Spinal cord (tissue), 10 donors: ENCODE results near the gene SMIM20. TPM values are rescaled to one million over a fixed set of nuclear protein-coding genes. Genes with fewer than 3 reads are reported as not detected.
A peak's percentile ranks its signal among the peaks of the same experiment; 100 is the strongest.

Source experiments
- DNase-seq, 6 donors: peaks; one replicate each; pipeline versions ENCODE4 v3.0.0 to v3.0.0-alpha.2; 2013 to 2015; ENCODE audit warnings: low spot score in 6 of 6, low read depth in 4 of 6
- H3K27ac ChIP-seq: one replicate; pipeline ENCODE4 v1.5.1; 2013; ENCODE audit warnings: low read depth, low read length, control low read depth
- H3K27me3 ChIP-seq: one replicate; pipeline ENCODE4 v1.6.1; 2013; ENCODE audit warnings: low read length; ENCODE audit not compliant: control insufficient read depth, insufficient read depth
- H3K36me3 ChIP-seq: one replicate; pipeline ENCODE4 v1.6.1; 2013; ENCODE audit warnings: low read length; ENCODE audit not compliant: control insufficient read depth, insufficient read depth
- H3K4me1 ChIP-seq: one replicate; pipeline ENCODE4 v1.6.1; 2013; ENCODE audit warnings: low read length; ENCODE audit not compliant: control insufficient read depth, insufficient read depth
- H3K4me3 ChIP-seq: one replicate; pipeline ENCODE4 v1.5.1; 2013; ENCODE audit warnings: low read depth, low read length, control low read depth
- H3K9me3 ChIP-seq: one replicate; pipeline ENCODE4 v1.6.1; 2013; ENCODE audit warnings: low read length; ENCODE audit not compliant: control insufficient read depth, insufficient read depth
- WGBS: methylation state at CpG from one replicate; pipeline ENCODE4 v1.1.5; 2013; ENCODE audit warnings: missing lambda C conversion rate; ENCODE audit not compliant: insufficient coverage; 5-methylcytosine and 5-hydroxymethylcytosine counted together
- polyA plus RNA-seq, 2 donors: library from polyadenylated mRNA; unstranded; fragments of 120-200 nt; gene quantifications; one replicate each; pipeline ENCODE4 v1.2.1, GENCODE V29; 2013; ENCODE audit not compliant: insufficient read length in 2 of 2
- total RNA-seq, 2 donors: library from RNA; depleted of rRNA in 1 of 2; stranded (reverse); fragments of 120-200 nt in 1 of 2; fragments of >200 nt in 1 of 2; gene quantifications; one replicate each; pipeline versions ENCODE4 v1.2.3 to v1.2.4, GENCODE V29; 2013 to 2014
- donor health status: healthy.

Gene SMIM20
- total and polyA plus RNA-seq, 4 donors, result 29.1 to 46.4 (median 37.6) TPM

DNA sequence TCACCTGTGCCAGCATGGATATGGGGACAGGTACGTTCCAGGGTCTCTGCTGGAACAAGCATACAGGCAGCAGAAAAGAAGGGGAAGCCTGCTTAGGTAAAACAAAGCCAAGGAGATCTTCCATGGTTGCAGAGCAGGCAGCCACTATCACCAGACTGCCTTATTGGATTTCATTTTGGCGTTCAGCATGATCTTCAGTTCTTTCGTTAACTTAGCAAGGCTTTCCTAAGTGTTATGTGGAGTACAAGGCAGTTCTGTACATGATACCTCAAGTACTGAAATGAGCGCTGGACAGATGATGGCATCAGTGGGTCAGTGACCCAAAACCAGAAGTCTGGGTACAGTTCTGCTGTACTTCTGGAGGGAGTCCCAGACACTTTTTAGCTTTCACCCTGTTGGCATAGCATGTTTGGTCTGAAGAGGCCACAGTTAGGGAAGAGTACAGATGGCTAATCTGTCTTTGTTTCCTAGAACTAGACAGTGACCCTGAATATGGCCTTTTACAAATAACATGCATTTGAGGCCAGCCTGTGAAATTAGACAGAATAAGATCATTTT, 8.9 kb downstream of the SMIM20 start:
- no peaks in the 10 kb centered on the region for H3K36me3 ChIP-seq
- H3K27ac ChIP-seq, result no peak overlapping the region
- 99% methylated on average over 4 of the region's 4 CpGs for WGBS
- no peaks in the 10 kb centered on the region for H3K9me3 ChIP-seq
- H3K4me1 ChIP-seq, result peaks cover 5% of the 10 kb centered on the region
- no peak for DNase-seq
- H3K4me3 ChIP-seq, result no peak overlapping the region
- no peaks in the 10 kb centered on the region for H3K27me3 ChIP-seq

DNA sequence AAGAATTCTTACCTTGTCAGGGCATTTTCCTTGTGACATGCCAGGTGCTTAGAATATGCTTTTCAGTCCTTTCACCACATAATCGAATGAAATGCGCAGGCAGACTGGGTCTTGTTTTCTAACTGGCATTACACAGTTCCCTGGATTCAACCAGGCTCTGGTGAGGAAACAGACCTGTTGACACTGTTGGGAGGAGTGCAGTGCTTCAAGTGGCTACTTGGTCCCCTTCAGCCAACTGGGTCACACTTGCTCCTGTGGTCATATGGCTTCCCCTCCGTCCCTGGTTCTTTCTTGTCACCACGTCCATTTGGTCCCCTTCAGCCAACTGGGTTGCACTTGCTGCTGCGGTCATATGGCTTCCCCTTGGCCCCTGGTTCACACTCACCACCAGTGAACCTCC, 9.7 kb downstream of the SMIM20 start:
- WGBS, result 97% methylated on average over 4 of the region's 5 CpGs
- H3K4me1 ChIP-seq, result peaks cover 6% of the 10 kb centered on the region

DNA sequence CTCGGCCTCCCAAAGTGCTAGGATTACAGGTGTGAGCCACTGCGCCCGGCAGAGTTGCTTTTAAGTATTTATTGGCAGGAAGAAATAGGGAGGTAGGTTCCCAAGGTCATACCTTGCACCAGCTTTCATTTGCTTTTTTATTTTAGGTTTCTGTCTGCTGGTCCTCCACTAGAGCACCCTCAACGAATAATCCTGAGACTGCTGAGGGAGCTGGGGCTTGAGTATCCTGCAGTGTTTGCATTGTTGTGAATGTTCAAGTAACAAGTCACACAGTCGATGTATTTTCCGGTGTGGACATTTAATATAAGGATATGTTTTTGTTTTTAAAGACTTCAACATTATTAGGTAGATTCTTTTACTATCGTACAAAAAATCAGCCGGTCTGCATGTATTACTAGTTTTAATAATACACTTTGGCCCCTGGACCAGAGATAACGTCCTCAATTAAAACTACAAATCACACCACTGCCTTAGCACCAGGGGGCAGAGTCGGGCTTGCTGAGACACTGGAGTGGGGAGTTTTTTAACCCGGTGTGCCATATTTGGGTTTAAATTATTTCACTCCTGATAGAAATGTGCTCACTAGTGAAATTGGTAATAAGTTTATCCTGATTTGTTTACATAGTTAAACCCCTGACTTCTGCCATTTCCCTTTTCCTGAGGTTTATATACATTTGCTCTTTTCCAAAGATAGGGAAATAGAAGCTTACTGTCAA, 11.6 kb downstream of the SMIM20 start:
- DNase-seq, result peak in 2 of 6 donors; percentile 77 to 78
- Histone ChIP-seq H3K27ac (peak overlapping the region; percentile 34), H3K36me3 (no peaks in the 10 kb centered on the region), H3K4me1 (peaks cover 7% of the 10 kb centered on the region), H3K9me3 (no peaks in the 10 kb centered on the region), H3K27me3 (no peaks in the 10 kb centered on the region), H3K4me3 (no peak overlapping the region)
- WGBS, result no CpG with 5 or more reads among the region's 11 CpGs

More for the DNA sequence above, 9.7 kb downstream of the SMIM20 start:
- no peak for DNase-seq
- H3K27ac ChIP-seq, result no peak overlapping the region
- no peak overlapping the region for H3K4me3 ChIP-seq
- no peaks in the 10 kb centered on the region for H3K36me3 ChIP-seq
- no peaks in the 10 kb centered on the region for H3K9me3 ChIP-seq
- no peaks in the 10 kb centered on the region for H3K27me3 ChIP-seq

DNA sequence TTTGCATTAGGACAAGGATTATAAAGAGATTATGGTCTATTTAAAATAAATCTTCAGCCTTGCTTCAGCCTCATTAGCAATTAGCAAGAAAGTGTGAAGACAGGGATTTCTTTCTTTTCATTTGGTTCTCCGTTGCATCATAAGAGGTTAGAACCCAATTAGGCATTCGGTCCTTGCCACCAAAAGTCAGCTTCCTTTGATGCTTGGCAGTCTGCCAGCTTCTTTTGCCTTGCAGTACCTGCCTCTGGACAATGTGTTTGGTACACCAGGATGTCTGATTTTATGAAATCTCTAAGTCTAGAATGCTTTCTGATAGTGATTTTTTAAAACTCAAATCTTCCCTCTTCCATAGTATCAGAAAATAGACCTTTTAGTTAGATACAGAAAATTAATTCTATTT, 12.4 kb downstream of the SMIM20 start:
- Histone ChIP-seq H3K27ac (peak overlapping the region; percentile 34), H3K27me3 (no peaks in the 10 kb centered on the region), H3K9me3 (no peaks in the 10 kb centered on the region), H3K4me1 (peaks cover 7% of the 10 kb centered on the region), H3K36me3 (no peaks in the 10 kb centered on the region), H3K4me3 (no peak overlapping the region)
- peak in 2 of 6 donors; percentile 80 to 83 for DNase-seq
- 10% methylated on average over 2 of the region's 2 CpGs for WGBS

DNA sequence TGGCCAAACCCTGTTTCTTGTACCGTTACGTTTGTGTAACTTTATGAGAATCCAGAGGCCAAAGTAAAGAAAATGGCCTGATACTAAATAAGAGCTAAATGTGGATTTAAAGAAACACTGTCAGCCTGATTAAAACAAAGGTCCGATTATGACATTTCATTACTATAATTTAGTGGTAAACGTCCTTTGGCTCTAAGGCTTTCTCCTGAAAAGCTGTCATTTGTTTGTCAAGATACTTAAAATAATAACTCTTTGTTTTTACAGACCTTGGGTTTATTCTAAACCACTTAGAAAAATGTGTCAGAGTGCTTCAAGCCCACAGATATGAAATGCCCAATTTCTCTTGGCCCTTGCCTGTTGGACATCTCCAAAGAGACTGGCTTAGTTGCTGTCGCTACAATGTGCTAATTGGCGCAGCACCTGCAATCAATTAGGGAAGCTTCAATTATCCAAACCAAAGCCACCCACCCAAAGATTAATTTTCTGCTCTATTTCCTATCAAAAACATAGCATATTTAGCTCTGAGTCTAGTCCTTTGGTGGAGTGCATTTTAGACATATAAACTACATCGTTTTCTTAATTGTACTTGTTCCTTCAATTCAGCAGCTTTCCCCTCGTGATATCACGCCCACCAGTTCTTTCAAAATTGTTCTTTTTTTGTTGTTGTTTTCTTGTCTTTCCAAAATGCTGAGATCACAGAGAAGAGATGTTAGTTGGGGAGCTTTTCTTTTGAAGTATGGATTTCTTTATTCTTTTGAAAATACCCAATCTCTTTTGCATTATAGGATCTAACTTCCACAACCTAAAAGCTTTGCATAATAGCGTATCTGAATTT, 13.6 kb downstream of the SMIM20 start:
- H3K9me3 ChIP-seq, result no peaks in the 10 kb centered on the region
- no peaks in the 10 kb centered on the region for H3K27me3 ChIP-seq
- H3K36me3 ChIP-seq, result no peaks in the 10 kb centered on the region
- H3K4me1 ChIP-seq, result peaks cover 7% of the 10 kb centered on the region
- no peak overlapping the region for H3K4me3 ChIP-seq
- DNase-seq, result peak in 2 of 6 donors; percentile 18 to 74
- WGBS, result no CpG with 5 or more reads among the region's 10 CpGs
- H3K27ac ChIP-seq, result peak overlapping the region; percentile 29

DNA sequence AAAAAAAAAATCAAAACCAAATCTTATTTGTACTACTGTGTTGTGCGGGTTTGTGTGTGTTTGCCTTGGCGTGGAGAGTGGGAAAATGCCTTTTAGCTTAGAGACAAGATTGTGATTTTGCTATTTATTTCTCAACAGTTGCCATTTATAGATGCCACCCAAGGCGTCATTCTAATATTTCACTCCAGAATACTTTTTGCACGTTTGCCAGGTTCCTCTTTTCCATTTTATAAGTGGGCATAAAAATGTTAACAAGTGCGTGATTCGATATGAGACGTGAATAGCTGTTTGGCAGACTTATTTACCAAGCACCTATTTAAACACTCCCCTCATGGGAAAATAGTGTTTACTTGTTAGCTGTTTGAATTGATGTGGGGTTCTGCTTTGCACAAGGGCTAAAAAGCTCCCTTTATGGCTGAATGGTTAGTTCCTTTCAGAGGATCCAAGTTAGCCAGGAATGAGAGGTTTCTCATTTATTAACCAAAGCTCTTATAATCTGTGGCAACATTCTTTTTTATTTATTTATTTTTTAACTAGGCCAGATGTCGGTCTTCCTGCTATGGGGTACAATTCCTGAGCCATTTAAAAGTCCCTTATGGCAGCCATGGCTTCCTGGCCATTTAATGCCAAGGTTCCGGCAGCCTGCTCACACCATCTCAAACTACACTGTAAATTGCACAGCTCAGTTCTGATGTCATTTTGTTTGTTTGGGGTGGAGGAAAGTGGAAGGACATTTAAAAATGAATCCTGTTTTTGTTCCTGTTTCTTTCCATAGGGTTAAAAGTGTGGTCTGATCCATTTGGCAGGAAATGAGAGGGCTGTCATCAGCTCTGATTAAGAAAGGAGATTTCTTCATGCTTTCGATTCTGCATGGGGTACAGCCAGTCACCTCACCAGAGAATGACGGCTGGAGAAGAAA, 14.6 kb downstream of the SMIM20 start:
- Histone ChIP-seq H3K4me3 (no peak overlapping the region), H3K4me1 (peaks cover 7% of the 10 kb centered on the region), H3K36me3 (no peaks in the 10 kb centered on the region), H3K27me3 (no peaks in the 10 kb centered on the region), H3K27ac (peak overlapping the region; percentile 50), H3K9me3 (no peaks in the 10 kb centered on the region)
- peak in 2 of 6 donors; percentile 30 to 64 for DNase-seq
- no CpG with 5 or more reads among the region's 11 CpGs for WGBS

DNA sequence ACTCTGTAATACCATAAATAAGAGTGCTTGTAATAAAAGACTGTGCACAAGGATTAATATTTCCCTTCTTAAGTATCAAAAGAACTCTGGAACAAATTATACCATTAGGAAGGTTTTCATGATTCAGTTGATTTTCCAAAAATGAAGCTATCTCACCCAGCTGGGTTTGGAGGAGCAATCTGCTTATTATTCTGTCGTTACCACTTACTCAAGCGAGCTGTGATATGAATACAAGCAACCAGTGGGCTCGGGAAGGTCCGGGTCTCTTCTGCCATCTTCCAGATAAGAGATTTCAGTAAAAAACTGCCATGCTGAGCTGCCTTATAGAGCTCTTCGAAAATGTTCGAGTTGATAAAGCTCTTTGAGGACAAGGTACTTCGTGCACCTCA, 15.3 kb downstream of the SMIM20 start:
- Histone ChIP-seq H3K36me3 (no peaks in the 10 kb centered on the region), H3K9me3 (no peaks in the 10 kb centered on the region), H3K4me3 (no peak overlapping the region), H3K27ac (no peak overlapping the region), H3K4me1 (peaks cover 7% of the 10 kb centered on the region), H3K27me3 (no peaks in the 10 kb centered on the region)
- 83% methylated on average over 7 of the region's 7 CpGs for WGBS
- DNase-seq, result no peak

DNA sequence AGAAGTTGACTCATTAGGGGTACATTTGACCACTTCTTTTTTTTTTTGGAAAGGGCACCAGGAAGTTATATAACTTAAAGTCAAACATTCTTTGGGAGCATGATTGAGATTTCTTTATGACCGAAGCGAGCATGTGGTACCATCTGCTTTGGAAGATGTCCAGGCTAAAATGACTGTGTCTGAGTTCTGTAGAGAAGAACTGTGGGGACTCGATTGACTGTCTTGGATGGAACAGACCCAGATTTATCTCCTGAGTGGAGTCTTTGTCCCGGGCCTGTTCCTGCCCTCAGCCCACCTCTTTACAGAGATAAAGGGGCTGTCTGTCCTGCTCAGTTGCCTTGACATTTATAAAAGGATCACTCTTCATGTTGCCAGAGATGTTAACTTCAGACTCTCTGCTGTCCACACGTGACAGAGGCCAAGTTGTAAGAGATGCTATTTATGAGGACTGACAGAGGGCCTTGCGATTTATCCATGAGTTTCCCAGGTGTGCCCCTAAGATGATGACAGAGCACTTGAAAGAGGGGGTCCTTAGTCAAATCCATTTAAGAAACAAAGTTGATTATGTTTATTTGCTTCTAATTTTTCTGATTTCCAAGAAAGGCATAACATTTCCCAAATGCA, 16.8 kb downstream of the SMIM20 start:
- Histone ChIP-seq H3K9me3 (no peaks in the 10 kb centered on the region), H3K27ac (peak overlapping the region; percentile 10), H3K36me3 (no peaks in the 10 kb centered on the region), H3K4me3 (no peak overlapping the region), H3K27me3 (no peaks in the 10 kb centered on the region), H3K4me1 (peaks cover 3% of the 10 kb centered on the region)
- DNase-seq, result peak in 2 of 6 donors; percentile 60 to 71
- 69% methylated on average over 5 of the region's 6 CpGs for WGBS

DNA sequence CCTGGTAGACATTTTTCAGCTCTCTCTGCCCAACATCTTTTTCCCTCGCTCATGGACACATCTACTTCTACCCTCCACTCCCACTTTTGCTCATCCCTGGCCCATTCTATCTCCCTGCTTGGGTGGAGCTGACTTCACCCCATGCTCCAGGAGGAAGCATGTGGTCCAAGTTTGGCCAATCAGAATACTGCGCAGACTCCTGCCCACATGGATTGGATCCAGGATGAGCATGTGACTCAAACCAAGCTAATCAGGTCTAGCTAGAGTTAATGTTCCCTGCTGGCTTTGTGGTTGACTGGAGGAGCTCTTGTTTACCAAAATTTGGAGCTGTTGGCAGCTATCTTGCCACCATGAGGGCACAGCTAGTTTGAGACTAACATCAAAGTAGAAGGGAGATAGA, 22.7 kb downstream of the SMIM20 start:
- H3K27ac ChIP-seq, result no peak overlapping the region
- 80% methylated on average over 1 of the region's 2 CpGs for WGBS
- no peaks in the 10 kb centered on the region for H3K4me1 ChIP-seq
- H3K4me3 ChIP-seq, result no peak overlapping the region
- DNase-seq, result no peak
- H3K36me3 ChIP-seq, result no peaks in the 10 kb centered on the region
- H3K9me3 ChIP-seq, result no peaks in the 10 kb centered on the region
- H3K27me3 ChIP-seq, result no peaks in the 10 kb centered on the region
